Measurements from ENCODE around the gene NEUROD4.

- TF ChIP-seq POLR2A (IDR thresholded peaks at IDR 0.05) (no peak), CTCF (IDR thresholded peaks at IDR 0.05) (no peak)
Observed at GRCh38 chr12:54991991-54992375, 27.8 kb upstream of the NEUROD4 start.

Measured in adrenal gland (tissue), 5 donors.